Activated gamma-delta T cell (primary cell): ENCODE results near the gene ACTG2.
"Not testable (repeated sequence)": the region's sequence is repeated elsewhere in the genome, so short reads cannot be mapped to it uniquely, and the experiment has no call there.

Experiments used
- DNase-seq: peaks from one replicate; lab custom pipeline; 2025; lab: John Stamatoyannopoulos, UW
- total RNA-seq, 2 donors: gene quantifications; one replicate each; lab custom pipeline; 2026; lab: John Stamatoyannopoulos, UW

The ACTG2 gene
- 0 to 0.04 reads per million in 2 donors for total RNA-seq

- DNase-seq = no peak
Observed at GRCh38 chr2:73892631-73893329, at the start of gene ACTG2. Gene ACTG2 (plus strand): TSS chr2:73893008. CDS start chr2:73901312, 8,304 bp downstream.

GRCh38 chr2:73844087-73844486 lies 48.7 kb upstream of the ACTG2 start:
- no peak for DNase-seq

GRCh38 chr2:73850009-73850408 lies 42.8 kb upstream of the ACTG2 start:
- DNase-seq = no peak

GRCh38 chr2:73851274-73851673 lies 41.5 kb upstream of the ACTG2 start:
- no peak for DNase-seq

GRCh38 chr2:73852020-73852419 lies 40.8 kb upstream of the ACTG2 start:
- DNase-seq = no peak

GRCh38 chr2:73855526-73855925 lies 37.3 kb upstream of the ACTG2 start:
- no peak for DNase-seq

GRCh38 chr2:73856214-73856613 lies 36.6 kb upstream of the ACTG2 start:
- no peak for DNase-seq

GRCh38 chr2:73859721-73860586 lies 32.9 kb upstream of the ACTG2 start:
- DNase-seq = no peak

- DNase-seq = no peak
Observed at GRCh38 chr2:73862987-73863386, 29.8 kb upstream of the ACTG2 start.

- no peak for DNase-seq
Observed at GRCh38 chr2:73868204-73868978, 24.4 kb upstream of the ACTG2 start.

- DNase-seq = no peak
Observed at GRCh38 chr2:73870084-73870483, 22.7 kb upstream of the ACTG2 start.

- no peak for DNase-seq
Observed at GRCh38 chr2:73877071-73877802, 15.6 kb upstream of the ACTG2 start.

- not testable (repeated sequence) for DNase-seq
Observed at GRCh38 chr2:73877984-73878383, 14.8 kb upstream of the ACTG2 start.

- DNase-seq = no peak
Observed at GRCh38 chr2:73885406-73885805, 7.4 kb upstream of the ACTG2 start.

GRCh38 chr2:73886357-73886756 lies 6.5 kb upstream of the ACTG2 start:
- no peak for DNase-seq

GRCh38 chr2:73887596-73888353 lies 5.0 kb upstream of the ACTG2 start:
- not testable (repeated sequence) for DNase-seq

- no peak for DNase-seq
Observed at GRCh38 chr2:73888388-73888787, 4.4 kb upstream of the ACTG2 start.

GRCh38 chr2:73889206-73889605 lies 3.6 kb upstream of the ACTG2 start:
- no peak for DNase-seq

GRCh38 chr2:73890301-73891092 lies 2.3 kb upstream of the ACTG2 start:
- no peak for DNase-seq

GRCh38 chr2:73891276-73891901 lies 1.4 kb upstream of the ACTG2 start:
- no peak for DNase-seq
